Measurements from ENCODE around the gene C2CD3.

C2CD3 gene

DNA sequence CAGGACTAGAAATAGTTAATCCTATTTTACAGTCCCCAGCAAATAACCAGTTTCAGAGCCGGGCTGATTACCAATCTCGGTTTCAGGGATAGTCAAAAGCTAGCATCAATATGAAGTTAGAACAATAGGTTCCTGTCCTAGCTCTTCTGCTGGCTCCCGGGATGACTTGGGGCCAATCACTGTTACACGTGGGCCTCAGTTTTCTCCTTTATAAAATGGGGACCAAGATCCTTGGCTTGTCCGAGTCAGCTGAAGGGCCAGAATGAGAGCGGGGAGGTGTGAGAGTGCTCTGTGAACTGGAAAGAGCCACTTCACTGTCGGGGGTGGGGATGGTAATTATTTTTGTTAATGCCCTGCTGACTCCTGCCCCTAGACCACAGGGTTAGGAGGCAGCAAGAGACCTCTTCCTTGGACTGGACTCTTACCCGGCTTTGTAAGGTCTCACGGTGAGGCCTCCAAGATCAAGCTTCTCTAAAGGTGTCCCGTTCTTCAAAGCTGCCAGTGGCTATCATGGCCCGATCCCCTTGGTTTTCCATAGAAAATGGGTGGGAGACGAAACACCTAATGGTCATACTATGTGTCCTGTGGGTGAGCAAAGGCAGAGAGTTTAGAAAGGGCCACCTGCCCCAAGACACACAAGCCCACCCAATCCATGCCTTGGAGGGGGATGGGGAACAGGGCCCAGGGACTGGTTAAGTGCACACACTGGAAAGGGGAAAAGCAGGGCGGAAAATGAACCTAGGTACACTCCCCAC is 189.6 kb downstream of the C2CD3 start:
- TF ChIP-seq, protein P1, sequence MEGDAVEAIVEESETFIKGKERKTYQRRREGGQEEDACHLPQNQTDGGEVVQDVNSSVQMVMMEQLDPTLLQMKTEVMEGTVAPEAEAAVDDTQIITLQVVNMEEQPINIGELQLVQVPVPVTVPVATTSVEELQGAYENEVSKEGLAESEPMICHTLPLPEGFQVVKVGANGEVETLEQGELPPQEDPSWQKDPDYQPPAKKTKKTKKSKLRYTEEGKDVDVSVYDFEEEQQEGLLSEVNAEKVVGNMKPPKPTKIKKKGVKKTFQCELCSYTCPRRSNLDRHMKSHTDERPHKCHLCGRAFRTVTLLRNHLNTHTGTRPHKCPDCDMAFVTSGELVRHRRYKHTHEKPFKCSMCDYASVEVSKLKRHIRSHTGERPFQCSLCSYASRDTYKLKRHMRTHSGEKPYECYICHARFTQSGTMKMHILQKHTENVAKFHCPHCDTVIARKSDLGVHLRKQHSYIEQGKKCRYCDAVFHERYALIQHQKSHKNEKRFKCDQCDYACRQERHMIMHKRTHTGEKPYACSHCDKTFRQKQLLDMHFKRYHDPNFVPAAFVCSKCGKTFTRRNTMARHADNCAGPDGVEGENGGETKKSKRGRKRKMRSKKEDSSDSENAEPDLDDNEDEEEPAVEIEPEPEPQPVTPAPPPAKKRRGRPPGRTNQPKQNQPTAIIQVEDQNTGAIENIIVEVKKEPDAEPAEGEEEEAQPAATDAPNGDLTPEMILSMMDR (IDR thresholded peaks at IDR 0.05; ENCODE audit: low read length, missing control alignments), result no peak
- no peak overlapping the region for H3K4me3 ChIP-seq (replicated peaks; ENCODE audit: low read depth, low read length)
- DNase-seq (ENCODE audit: low read depth), result no peak

DNA sequence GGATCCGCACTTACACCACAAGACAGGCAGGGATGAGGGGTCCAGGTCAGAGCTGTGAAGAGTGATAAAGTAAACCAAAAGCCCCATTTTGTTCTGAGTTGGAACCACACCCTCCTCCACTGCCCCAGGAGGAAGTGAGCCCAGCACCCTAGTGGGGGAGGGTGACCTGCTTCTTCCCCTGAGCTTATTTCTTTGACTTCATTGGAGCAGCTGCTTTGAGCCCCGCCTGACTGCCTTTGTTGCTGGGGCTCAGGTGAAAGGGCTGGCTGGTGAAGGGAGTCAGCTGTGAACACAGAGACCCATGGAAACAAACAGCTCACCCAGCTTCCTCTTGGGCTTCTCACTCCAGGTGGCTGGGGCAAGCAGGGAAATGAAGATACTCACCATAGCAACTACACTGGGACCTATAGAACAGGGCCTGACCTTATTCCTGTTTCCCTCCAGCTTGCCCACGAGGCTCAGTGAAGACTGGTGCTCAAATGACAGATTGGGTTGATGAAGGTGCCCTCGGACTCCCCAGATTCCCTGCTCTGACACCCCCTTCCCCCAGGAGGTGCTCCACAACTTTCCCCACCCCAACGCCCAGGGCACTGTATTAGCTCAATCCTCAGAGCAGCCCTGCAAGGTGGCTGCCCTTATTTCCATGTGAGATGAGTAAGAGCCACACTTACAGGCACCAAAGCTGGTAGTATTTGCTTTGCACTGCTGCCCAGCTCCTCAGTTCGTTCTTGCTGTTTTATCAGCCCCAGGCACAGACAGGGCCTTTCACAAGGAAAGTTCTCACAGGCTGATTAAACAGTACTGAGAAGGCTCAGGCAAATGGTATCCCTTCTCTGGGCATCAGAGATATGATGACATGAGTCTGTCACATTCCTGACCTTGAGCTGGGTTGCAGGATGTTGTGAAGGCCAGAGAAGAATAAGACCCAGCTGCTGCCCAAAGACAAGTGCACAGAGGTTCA is 190.5 kb downstream of the C2CD3 start:
- no peak overlapping the region for H3K4me3 ChIP-seq (replicated peaks; ENCODE audit: low read depth, low read length)
- no peak for DNase-seq (ENCODE audit: low read depth)
- TF ChIP-seq, protein P1 (IDR thresholded peaks at IDR 0.05; ENCODE audit: low read length, missing control alignments), result no peak

DNA sequence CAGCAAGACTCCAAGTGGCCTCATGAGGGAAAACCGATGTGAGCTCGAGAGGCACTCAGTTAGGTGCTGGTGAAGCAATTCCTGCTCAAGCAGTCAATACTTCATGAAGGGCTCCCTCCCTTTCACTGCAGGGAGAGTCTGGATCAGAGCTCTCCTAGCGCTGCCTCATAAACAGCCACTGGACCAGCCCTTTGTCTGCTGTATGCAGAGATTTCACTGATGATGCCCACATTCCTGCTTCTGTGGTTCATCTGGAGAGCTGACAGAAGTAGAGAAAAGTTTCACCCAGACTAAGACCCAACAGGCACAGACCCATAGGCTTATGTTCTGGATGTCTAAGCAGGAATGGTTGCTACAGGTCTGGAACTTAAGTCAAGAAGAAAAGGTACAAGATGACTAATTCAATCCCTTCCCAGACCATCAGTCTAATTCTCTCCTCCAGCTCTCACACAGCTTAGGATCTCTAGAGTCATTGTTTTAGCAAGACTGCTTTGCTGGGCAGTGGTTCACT is 192.2 kb downstream of the C2CD3 start:
- no peak overlapping the region for H3K4me3 ChIP-seq (replicated peaks; ENCODE audit: low read depth, low read length)
- DNase-seq (ENCODE audit: low read depth), result no peak
- TF ChIP-seq, protein P1 (IDR thresholded peaks at IDR 0.05; ENCODE audit: low read length, missing control alignments), result no peak

DNA sequence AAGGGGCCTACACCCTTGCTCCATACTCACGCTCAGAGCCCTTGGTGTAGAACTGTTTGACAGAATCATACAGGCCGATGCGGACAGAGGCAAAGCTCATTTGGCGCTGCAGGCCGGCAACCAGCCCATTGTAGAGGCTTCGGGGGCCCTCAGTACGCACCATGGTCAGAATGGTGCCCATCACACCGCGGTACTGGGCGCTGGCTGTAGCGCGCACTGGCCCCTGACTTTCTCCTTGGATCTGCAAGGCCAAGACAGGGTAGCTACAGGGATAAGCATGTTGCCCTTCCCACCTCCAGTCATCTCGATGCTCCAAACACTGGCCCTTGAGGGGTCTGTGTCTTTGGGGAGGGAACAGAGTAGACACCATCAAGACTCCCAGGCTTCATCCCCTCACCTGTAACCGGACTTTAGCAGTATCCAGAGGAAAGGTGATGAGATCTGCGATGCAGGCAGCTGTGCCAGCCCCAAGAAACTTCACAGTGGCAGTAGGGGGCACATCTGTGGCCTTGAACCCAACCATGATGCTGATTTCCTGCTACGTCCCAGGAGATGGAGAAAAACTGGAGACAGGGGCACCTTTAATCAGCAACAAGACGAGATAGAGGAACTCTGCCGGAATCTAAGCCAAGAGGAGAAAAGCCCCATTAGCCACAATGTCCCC is 192.8 kb downstream of the C2CD3 start:
- no peak overlapping the region for H3K4me3 ChIP-seq (replicated peaks; ENCODE audit: low read depth, low read length)
- no peak for DNase-seq (ENCODE audit: low read depth)
- TF ChIP-seq, protein P1 (IDR thresholded peaks at IDR 0.05; ENCODE audit: low read length, missing control alignments), result no peak

DNA sequence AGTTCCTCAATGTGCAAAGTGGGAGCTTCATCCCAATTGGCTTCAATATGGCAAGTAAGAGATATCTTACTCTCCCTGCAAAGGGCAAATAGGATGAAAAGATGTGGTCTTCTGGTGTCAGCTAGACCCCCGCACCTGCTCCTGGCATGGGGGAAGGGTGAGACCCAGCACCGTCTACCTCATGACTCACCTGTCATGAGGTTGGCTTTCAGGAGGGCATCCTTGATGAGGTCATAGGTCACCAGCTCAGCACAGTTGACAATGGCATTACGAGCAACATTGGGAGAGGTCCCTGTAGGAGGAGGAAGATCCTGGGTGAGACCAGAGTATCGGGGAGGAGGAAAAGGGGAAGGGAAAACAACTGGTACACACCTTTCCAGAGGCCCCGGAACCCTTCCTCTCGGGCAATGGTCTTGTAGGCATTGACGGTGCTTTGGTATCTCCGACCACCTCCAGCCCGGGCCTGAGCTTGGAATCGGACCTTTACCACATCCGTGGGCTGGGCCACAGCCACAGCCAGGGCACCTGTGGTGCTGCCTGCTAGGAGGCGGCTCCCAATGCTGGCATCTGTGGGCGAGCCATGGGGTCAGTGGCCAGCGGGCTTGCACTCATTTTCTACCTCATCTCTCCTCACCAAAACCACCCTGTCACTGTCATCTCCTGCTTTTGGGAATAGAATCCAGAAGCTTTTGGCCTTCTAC is 194.2 kb downstream of the C2CD3 start:
- no peak for DNase-seq (ENCODE audit: low read depth)
- no peak overlapping the region for H3K4me3 ChIP-seq (replicated peaks; ENCODE audit: low read depth, low read length)
- TF ChIP-seq, protein P1 (IDR thresholded peaks at IDR 0.05; ENCODE audit: low read length, missing control alignments), result no peak

DNA sequence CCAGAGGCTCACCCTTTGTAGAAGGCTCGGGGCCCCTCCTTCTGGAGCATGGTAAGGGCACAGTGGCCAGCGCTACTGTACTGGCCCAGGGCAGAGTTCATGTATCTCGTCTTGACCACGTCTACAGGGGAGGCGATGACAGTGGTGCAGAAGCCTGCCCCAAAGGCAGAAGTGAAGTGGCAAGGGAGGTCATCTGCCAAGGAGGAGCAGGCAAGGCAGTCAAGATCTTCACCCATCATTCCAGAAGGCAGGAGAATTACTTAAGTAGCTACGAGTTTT is 195.4 kb downstream of the C2CD3 start:
- no peak for DNase-seq (ENCODE audit: low read depth)
- no peak overlapping the region for H3K4me3 ChIP-seq (replicated peaks; ENCODE audit: low read depth, low read length)
- TF ChIP-seq, protein P1 (IDR thresholded peaks at IDR 0.05; ENCODE audit: low read length, missing control alignments), result no peak
